Sigmoid colon (tissue), 4 donors: ENCODE data around the gene HIVEP1.

ENCODE experiments used
- POLR2A ChIP-seq, 2 donors: fragments of 450-650 bp; IDR thresholded peaks; one replicate each; pipeline ENCODE4 v1.6.1; 2016; ENCODE audit warnings: antibody characterized with exemption in 2 of 2, mild to moderate bottlenecking in 2 of 2, moderate library complexity in 2 of 2
- POLR2AphosphoS5 ChIP-seq, 4 donors: sonication (generic); formaldehyde crosslinking; IDR thresholded peaks; one replicate each; pipeline ENCODE4 v1.6.1; 2017; ENCODE audit warnings: antibody characterized with exemption in 4 of 4
- TF ChIP-seq, protein P1 (sequence below), 4 experiments: fragments of 450-650 bp in 3 of 4; fragments of 200-600 bp in 1 of 4; IDR thresholded peaks; one replicate each; pipeline ENCODE4 v1.5.1; 2016 to 2019; ENCODE audit warnings: antibody characterized with exemption in 4 of 4, mild to moderate bottlenecking in 3 of 4, moderate library complexity in 2 of 4

DNA sequence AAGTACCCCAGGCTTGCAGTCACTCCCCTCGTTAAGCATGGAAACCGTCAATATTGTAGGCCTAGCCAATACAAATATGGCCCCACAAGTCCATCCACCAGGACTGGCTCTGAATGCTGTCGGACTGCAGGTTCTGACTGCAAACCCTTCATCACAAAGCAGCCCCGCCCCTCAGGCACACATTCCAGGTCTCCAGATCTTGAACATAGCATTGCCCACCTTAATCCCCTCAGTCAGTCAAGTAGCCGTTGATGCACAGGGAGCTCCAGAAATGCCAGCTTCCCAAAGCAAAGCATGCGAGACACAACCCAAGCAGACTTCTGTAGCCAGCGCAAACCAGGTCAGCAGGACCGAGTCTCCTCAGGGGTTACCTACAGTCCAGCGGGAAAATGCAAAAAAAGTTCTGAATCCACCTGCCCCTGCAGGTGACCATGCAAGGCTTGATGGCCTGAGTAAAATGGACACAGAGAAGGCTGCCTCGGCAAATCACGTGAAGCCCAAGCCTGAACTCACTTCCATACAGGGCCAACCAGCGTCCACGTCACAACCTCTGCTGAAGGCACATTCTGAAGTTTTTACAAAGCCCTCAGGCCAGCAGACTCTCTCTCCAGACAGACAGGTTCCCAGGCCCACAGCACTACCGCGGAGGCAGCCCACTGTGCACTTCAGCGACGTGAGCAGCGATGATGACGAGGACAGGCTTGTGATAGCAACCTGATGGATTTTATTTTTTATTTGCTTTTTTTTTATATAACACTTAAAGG, 151.8 kb downstream of the HIVEP1 start:
- no peak for TF ChIP-seq POLR2AphosphoS5 (IDR thresholded peaks at IDR 0.05)
- TF ChIP-seq, protein P1, sequence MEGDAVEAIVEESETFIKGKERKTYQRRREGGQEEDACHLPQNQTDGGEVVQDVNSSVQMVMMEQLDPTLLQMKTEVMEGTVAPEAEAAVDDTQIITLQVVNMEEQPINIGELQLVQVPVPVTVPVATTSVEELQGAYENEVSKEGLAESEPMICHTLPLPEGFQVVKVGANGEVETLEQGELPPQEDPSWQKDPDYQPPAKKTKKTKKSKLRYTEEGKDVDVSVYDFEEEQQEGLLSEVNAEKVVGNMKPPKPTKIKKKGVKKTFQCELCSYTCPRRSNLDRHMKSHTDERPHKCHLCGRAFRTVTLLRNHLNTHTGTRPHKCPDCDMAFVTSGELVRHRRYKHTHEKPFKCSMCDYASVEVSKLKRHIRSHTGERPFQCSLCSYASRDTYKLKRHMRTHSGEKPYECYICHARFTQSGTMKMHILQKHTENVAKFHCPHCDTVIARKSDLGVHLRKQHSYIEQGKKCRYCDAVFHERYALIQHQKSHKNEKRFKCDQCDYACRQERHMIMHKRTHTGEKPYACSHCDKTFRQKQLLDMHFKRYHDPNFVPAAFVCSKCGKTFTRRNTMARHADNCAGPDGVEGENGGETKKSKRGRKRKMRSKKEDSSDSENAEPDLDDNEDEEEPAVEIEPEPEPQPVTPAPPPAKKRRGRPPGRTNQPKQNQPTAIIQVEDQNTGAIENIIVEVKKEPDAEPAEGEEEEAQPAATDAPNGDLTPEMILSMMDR (IDR thresholded peaks at IDR 0.05) = no peak
- no peak for TF ChIP-seq POLR2A (IDR thresholded peaks at IDR 0.05)
